Measurements from ENCODE around the gene RNU1-2. TPM values are rescaled to one million over a fixed set of nuclear protein-coding genes. Genes with fewer than 3 reads are reported as not detected.
"Not testable (repeated sequence)": the region's sequence is repeated elsewhere in the genome, so short reads cannot be mapped to it uniquely, and the experiment has no call there.

The RNU1-2 gene
- total and polyA plus RNA-seq, 2 of the 8 experiments (the other 6 are each of a cell fraction or from before 2014, with no cell fraction given) = 145 to 1,303 TPM

DNA sequence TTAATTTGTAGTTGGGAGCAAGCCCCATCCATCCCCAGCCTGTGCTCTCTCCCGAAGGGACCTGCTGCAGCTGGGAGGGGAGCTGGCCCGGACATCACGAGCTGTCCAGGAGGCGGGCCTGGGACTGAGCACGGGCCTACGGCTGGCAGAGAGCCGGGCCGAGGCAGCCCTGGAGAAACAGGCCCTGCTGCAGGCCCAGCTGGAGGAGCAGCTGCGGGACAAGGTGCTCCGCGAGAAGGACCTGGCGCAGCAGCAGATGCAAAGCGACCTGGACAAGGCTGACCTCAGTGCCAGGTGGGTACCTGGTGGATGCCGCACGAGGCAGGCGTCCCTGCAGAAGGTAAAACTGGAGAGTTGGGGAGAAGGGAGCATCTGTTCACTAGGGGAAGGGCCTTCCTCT is 40.8 kb downstream of the RNU1-2 start:
- H4K20me1 ChIP-seq (replicated peaks in 1 of 2; ENCODE audit: control insufficient read depth in 1 of 2, insufficient read depth in 2 of 2, low read length in 2 of 2); H3K27me3 ChIP-seq (replicated peaks in 1 of 4; ENCODE audit: control insufficient read depth in 3 of 4, extremely low read depth in 1 of 4, insufficient read depth in 3 of 4, low read length in 3 of 4); H3K79me1 ChIP-seq (ENCODE audit: low read depth, low read length); H3K14ac ChIP-seq (ENCODE audit: insufficient read length); H3K18ac ChIP-seq (ENCODE audit: extremely low read depth, low read length); H2BK120ac ChIP-seq (replicated peaks; ENCODE audit: low read depth, low read length); H4K5ac ChIP-seq (ENCODE audit: insufficient read length, low read depth, low read length); H2BK20ac ChIP-seq (ENCODE audit: low read length); H2AK5ac ChIP-seq (ENCODE audit: low read depth, low read length); H3K4me2 ChIP-seq (ENCODE audit: insufficient read depth in 1 of 2, low read depth in 2 of 2, low read length in 2 of 2); H2BK15ac ChIP-seq (ENCODE audit: low read length); H2BK5ac ChIP-seq (ENCODE audit: low read depth, low read length); H3K56ac ChIP-seq (replicated peaks; ENCODE audit: insufficient read length, low read depth, low read length); H2BK12ac ChIP-seq (ENCODE audit: low read depth, low read length); H3K4me1 ChIP-seq (replicated peaks in 1 of 4; ENCODE audit: control insufficient read depth in 3 of 4, insufficient read depth in 4 of 4, low read length in 3 of 4); H4K91ac ChIP-seq (replicated peaks; ENCODE audit: insufficient read length, low read length); H3K23ac ChIP-seq (ENCODE audit: insufficient read length); H2AFZ ChIP-seq (ENCODE audit: low read length); H3K9me3 ChIP-seq (ENCODE audit: insufficient read depth in 2 of 2, low read depth in 1 of 2, low read length in 1 of 2); FAIRE-seq; POLR2A ChIA-PET (ENCODE audit: partially characterized antibody); H3K9ac ChIP-seq (replicated peaks in 1 of 4; ENCODE audit: extremely low read depth in 1 of 4, low read depth in 3 of 4, low read length in 3 of 4); H3K4ac ChIP-seq (replicated peaks; ENCODE audit: insufficient read length, low read depth, low read length); H3K79me2 ChIP-seq (ENCODE audit: control insufficient read depth in 1 of 2, insufficient read depth in 2 of 2, low read length in 2 of 2); DNase-seq (ENCODE audit: low read depth in 1 of 2, low spot score in 2 of 2); H4K8ac ChIP-seq (ENCODE audit: extremely low read depth, insufficient read depth, low read length); H3K27ac ChIP-seq (ENCODE audit: low read depth, low read length); H3K23me2 ChIP-seq (ENCODE audit: low read depth, low read length); H3K4me3 ChIP-seq (ENCODE audit: extremely low read depth in 1 of 4, insufficient read depth in 2 of 4, low read depth in 3 of 4, low read length in 4 of 4): not testable (repeated sequence)
- 96% methylated on average over 12 of the region's 16 CpGs; no CpG with 5 or more reads in 1 of the 2 experiments for WGBS, 2 experiments (ENCODE audit: extremely low coverage in 1 of 2, insufficient coverage in 1 of 2, insufficient read length in 1 of 2, insufficient replicate concordance in 2 of 2, low coverage in 1 of 2, low lambda C conversion rate in 2 of 2, missing lambda C conversion rate in 1 of 2)
- CTCF ChIA-PET (ENCODE audit: partially characterized antibody) = interaction anchor here (0.6 to 1.6 kb wide), 3 partner anchors 11 to 17 kb away, joined by 3 to 9 read pairs (median 5); no protein-coding TSS in a partner anchor
- peaks cover 0 to 29% (median 8%) of the 10 kb centered on the region in 4 experiments; a peak in 4 of 8 replicates for H3K36me3 ChIP-seq (ENCODE audit: control insufficient read depth in 2 of 4, insufficient read depth in 4 of 4, low read length in 3 of 4)

All from H1 (cell line).